T-helper 1 cell treated with Interleukin-12 subunit alpha and Interleukin-12 subunit beta and Interleukin-4 antibody, amounts not matched to agents 30 μg/mL and 1 μg/mL, for 36 hours (primary cell): ENCODE measurements around the gene LGR5.

Experiments
- H3K27ac Mint-ChIP-seq: one replicate; pipeline ENCODE4 v1.8.0; 2021; ENCODE audit warnings: mild to moderate bottlenecking, mixed read lengths
- H3K27me3 Mint-ChIP-seq: one replicate; pipeline ENCODE4 v1.8.0; 2021; ENCODE audit warnings: low read depth, mixed read lengths
- H3K36me3 Mint-ChIP-seq: one replicate; pipeline ENCODE4 v1.8.0; 2021; ENCODE audit warnings: low read depth, mixed read lengths
- H3K4me1 Mint-ChIP-seq: one replicate; pipeline ENCODE4 v1.8.0; 2021; ENCODE audit warnings: low read depth, mixed read lengths
- H3K4me3 Mint-ChIP-seq: one replicate; pipeline ENCODE4 v1.8.0; 2021; ENCODE audit warnings: mild to moderate bottlenecking, moderate library complexity, mixed read lengths
- H3K9me3 Mint-ChIP-seq: one replicate; pipeline ENCODE4 v1.8.0; 2021; ENCODE audit warnings: mixed read lengths

The LGR5 gene

GRCh38 chr12:71447691-71448132, 8.1 kb downstream of the LGR5 start:
- Mint-ChIP-seq H3K4me1 (no peaks in the 10 kb centered on the region), H3K36me3 (no peaks in the 10 kb centered on the region), H3K27me3 (peaks cover 30% of the 10 kb centered on the region), H3K4me3 (no peak overlapping the region), H3K9me3 (no peaks in the 10 kb centered on the region), H3K27ac (no peak overlapping the region)

- Mint-ChIP-seq H3K27ac (no peak overlapping the region), H3K36me3 (no peaks in the 10 kb centered on the region), H3K9me3 (no peaks in the 10 kb centered on the region), H3K4me1 (no peaks in the 10 kb centered on the region), H3K27me3 (peaks cover 29% of the 10 kb centered on the region), H3K4me3 (no peak overlapping the region)
These were observed 8.6 kb downstream of the LGR5 start for GRCh38 chr12:71448150-71448581.

DNA sequence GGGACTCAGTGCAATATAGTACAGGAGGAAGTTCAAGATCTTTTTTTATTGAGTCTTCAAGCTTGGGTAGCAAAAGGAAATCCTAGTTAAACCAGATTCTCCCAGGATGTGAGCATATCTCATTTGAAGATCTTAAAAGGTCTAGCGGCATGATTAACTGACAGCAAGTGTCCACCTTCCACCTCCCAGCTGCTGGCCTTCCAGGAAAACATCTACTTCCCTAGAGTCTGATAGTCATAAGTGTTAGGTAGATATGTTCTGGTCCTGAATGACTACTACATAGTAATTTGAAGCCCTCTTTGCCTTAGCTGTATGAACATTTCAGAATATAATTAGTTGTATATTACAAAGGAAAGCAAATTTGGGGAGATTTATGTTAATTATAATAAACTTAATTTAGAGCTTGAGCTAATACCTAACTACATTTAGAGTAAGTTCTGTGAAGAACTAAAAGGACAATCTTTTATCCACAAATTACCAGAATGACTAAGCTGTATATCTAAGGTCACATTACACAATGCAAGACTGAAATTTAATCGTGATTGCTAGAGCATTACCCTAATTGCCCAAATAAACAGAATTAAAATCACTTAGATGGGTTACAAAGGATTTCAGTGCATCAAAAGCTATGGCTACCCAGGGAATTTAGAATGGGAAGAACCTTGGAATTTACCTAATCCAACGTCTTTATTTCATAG, 9.9 kb downstream of the LGR5 start:
- H3K27ac Mint-ChIP-seq = no peak overlapping the region
- H3K27me3 Mint-ChIP-seq = peaks cover 30% of the 10 kb centered on the region
- H3K36me3 Mint-ChIP-seq = no peaks in the 10 kb centered on the region
- H3K4me3 Mint-ChIP-seq = no peak overlapping the region
- H3K9me3 Mint-ChIP-seq = no peaks in the 10 kb centered on the region
- H3K4me1 Mint-ChIP-seq = no peaks in the 10 kb centered on the region

- no peaks in the 10 kb centered on the region for H3K4me1 Mint-ChIP-seq
- H3K4me3 Mint-ChIP-seq = no peak overlapping the region
- H3K27me3 Mint-ChIP-seq = peaks cover 25% of the 10 kb centered on the region
- no peaks in the 10 kb centered on the region for H3K36me3 Mint-ChIP-seq
- H3K9me3 Mint-ChIP-seq = no peaks in the 10 kb centered on the region
- no peak overlapping the region for H3K27ac Mint-ChIP-seq
These were observed 12.4 kb downstream of the LGR5 start for GRCh38 chr12:71452006-71452405.

DNA sequence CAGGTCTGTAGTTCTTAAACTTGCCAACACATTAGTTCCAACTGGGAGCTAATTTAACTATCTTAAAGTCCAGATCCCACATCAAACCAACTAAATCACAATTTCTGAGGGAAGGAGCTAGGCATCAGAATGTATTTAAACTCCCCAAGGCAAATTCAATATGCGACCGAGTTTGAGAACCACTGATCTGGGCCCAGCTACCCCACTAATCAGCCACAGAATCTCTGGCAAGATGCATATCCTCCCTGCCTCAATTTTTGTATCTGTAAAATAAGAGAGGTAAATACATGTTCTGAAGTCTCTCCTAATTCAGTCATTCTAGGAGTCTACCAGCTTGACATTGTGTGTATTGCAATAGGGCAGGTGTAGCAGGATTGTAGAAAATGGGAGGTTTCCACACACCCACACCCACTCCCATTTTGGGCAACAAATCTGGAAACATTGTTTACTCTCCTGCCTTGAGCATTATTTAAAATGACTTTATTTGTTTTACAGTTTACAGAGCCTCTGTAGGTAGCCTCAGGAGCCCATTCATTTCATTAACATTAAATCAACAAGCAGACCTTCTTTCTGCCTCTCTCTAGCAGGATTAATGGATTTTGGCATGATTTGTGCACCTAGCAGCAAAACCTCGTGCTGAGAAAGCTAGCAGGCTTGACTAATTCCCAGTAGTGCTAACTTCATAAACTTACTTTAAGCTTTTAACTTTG, 15.6 kb downstream of the LGR5 start:
- no peaks in the 10 kb centered on the region for H3K36me3 Mint-ChIP-seq
- H3K27ac Mint-ChIP-seq = no peak overlapping the region
- no peaks in the 10 kb centered on the region for H3K4me1 Mint-ChIP-seq
- no peak overlapping the region for H3K4me3 Mint-ChIP-seq
- H3K9me3 Mint-ChIP-seq = no peaks in the 10 kb centered on the region
- H3K27me3 Mint-ChIP-seq = peaks cover 13% of the 10 kb centered on the region

- no peak overlapping the region for H3K27ac Mint-ChIP-seq
- H3K27me3 Mint-ChIP-seq = peaks cover 11% of the 10 kb centered on the region
- no peaks in the 10 kb centered on the region for H3K9me3 Mint-ChIP-seq
- H3K36me3 Mint-ChIP-seq = no peaks in the 10 kb centered on the region
- H3K4me3 Mint-ChIP-seq = no peak overlapping the region
- no peaks in the 10 kb centered on the region for H3K4me1 Mint-ChIP-seq
These were observed 16.7 kb downstream of the LGR5 start for GRCh38 chr12:71456316-71456715.

DNA sequence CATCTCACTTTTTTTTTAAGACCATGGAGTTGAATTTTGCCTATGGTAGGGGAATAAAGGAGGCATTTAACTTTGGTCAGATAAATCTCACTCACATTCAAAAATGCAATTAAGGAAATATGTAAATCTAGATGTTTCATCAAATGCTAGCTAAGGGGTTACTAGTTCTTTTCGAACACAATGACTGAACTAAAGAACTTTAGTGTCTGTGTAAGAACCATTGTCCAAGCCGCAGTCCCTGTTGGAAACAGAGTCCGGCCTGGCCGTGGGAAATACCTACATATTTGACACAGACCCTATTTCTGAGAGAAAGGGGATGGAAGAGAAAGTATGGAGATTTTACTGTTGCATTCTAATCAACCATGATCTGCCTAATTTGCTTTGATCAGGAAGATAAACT, 17.4 kb downstream of the LGR5 start:
- Mint-ChIP-seq H3K4me3 (no peak overlapping the region), H3K27me3 (peaks cover 7% of the 10 kb centered on the region), H3K36me3 (no peaks in the 10 kb centered on the region), H3K27ac (no peak overlapping the region), H3K4me1 (no peaks in the 10 kb centered on the region), H3K9me3 (no peaks in the 10 kb centered on the region)

- no peaks in the 10 kb centered on the region for H3K4me1 Mint-ChIP-seq
- H3K27ac Mint-ChIP-seq = no peak overlapping the region
- H3K36me3 Mint-ChIP-seq = no peaks in the 10 kb centered on the region
- no peaks in the 10 kb centered on the region for H3K9me3 Mint-ChIP-seq
- H3K27me3 Mint-ChIP-seq = peaks cover 1% of the 10 kb centered on the region
- H3K4me3 Mint-ChIP-seq = no peak overlapping the region
These were observed 20.7 kb downstream of the LGR5 start for GRCh38 chr12:71460318-71460717.

DNA sequence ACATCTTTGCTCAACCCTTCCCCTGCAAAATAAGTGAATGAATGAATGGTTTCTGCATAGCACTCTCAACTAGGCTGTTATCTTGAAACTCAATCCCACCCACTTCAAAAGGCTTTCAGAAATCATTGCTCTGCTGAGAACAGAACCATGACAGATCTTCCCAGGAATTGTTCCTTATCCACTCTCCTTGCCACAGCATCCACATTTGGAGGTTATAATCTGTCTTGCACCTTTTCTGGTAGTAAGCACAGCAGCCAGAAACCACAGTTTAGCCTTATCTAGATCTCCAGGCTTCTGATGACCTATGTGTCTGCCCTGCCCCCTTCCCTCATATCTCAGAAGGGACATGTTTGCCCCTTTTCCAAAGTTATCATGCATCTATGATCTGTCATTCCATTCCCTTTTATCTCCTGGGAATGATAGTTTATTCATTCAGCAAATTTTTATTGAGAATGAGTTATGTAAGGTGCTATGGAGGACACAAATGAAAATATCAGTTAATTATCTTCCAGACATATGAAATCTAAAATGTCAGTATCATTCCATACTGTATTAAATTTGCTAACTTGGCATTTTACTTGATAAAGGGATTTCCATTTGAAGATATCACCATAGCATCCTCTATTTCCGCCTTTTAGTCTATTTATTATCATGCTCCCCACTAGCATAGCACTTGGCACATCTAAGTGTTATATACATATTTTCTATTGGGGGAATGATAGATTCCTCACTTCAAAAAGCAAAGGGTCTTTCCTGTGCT, 21.4 kb downstream of the LGR5 start:
- Mint-ChIP-seq H3K27ac (no peak overlapping the region), H3K4me1 (no peaks in the 10 kb centered on the region), H3K4me3 (no peak overlapping the region), H3K36me3 (no peaks in the 10 kb centered on the region), H3K27me3 (peaks cover 5% of the 10 kb centered on the region), H3K9me3 (no peaks in the 10 kb centered on the region)

DNA sequence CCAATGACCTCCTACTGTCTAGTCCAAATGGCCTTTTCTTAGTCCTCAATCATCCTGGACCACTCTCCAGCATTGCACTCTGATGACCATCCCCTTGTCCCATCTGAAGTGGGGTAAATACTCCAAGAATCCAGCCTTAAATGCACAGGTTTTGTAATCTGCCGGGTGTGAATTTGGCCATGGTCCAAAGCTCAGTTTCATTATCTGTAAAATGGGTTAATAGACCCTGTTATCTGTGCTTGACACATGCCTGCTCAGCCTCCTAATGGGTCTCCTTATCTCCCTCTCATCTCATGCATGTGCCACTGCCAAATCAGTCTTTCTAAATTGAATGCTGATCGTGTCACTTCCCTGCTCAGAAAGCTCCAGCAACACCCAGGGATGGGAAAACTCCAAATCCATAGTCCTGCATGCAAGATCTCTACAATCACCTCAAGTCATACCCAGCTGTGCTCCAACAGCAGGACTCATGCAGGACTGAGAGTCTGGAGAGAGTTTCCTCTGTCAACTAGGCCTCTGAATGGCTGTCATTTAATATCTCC, 22.3 kb downstream of the LGR5 start:
- no peak overlapping the region for H3K4me3 Mint-ChIP-seq
- H3K27me3 Mint-ChIP-seq = peaks cover 13% of the 10 kb centered on the region
- no peak overlapping the region for H3K27ac Mint-ChIP-seq
- no peaks in the 10 kb centered on the region for H3K4me1 Mint-ChIP-seq
- H3K36me3 Mint-ChIP-seq = no peaks in the 10 kb centered on the region
- H3K9me3 Mint-ChIP-seq = no peaks in the 10 kb centered on the region

- H3K27me3 Mint-ChIP-seq = peaks cover 15% of the 10 kb centered on the region
- H3K4me1 Mint-ChIP-seq = no peaks in the 10 kb centered on the region
- H3K4me3 Mint-ChIP-seq = no peak overlapping the region
- H3K27ac Mint-ChIP-seq = no peak overlapping the region
- H3K36me3 Mint-ChIP-seq = no peaks in the 10 kb centered on the region
- no peaks in the 10 kb centered on the region for H3K9me3 Mint-ChIP-seq
These were observed 26.2 kb downstream of the LGR5 start for GRCh38 chr12:71465796-71466195.

DNA sequence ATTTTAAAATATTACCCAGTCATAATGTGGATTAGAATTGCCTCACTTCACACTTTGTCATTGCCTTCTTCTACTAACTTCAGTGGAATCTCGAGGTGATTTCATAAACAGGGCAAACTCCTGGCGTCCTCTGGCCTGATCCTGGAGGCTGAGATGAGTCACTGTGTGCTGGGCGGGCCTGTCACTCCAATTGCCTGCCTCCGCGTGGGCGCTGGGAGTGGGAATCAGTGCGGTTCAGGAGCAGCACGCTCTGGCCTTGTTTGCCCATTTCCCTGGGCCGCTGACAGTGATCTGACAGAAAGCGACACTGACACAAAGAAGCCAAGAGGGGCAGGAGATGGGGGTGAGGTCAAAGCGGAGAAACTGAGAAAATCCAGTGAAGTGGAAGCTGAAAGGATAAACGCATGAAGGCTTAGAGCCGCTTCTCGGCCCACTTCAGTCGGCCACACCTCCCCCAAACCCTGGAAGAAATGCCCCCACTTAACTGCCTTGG, 29.7 kb downstream of the LGR5 start:
- H3K27ac Mint-ChIP-seq = no peak overlapping the region
- no peaks in the 10 kb centered on the region for H3K4me1 Mint-ChIP-seq
- H3K36me3 Mint-ChIP-seq = no peaks in the 10 kb centered on the region
- peaks cover 15% of the 10 kb centered on the region for H3K27me3 Mint-ChIP-seq
- H3K9me3 Mint-ChIP-seq = no peaks in the 10 kb centered on the region
- no peak overlapping the region for H3K4me3 Mint-ChIP-seq

DNA sequence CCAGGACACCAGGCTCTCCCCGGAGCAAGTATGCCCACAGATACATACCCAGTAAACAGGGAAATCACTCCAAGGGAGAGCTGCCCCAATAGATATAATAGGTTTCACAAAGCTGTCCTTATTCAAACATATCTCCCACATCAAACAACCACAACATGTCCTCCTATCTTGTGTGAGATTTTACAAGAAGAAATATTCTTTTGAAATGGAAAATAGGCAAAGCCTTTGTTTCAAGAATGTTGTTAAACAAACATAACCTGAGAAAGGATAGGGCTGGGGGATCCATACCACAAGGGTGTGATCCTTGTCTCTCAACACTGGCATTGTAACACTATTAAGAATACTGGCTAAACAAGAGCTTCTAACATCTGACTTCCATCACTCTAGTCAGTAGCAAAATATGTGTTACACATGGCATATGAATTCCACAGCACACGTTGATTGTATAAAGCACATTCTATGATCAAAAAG, 32.9 kb downstream of the LGR5 start:
- Mint-ChIP-seq H3K4me3 (no peak overlapping the region), H3K4me1 (no peaks in the 10 kb centered on the region), H3K36me3 (no peaks in the 10 kb centered on the region), H3K9me3 (no peaks in the 10 kb centered on the region), H3K27me3 (no peaks in the 10 kb centered on the region), H3K27ac (no peak overlapping the region)

DNA sequence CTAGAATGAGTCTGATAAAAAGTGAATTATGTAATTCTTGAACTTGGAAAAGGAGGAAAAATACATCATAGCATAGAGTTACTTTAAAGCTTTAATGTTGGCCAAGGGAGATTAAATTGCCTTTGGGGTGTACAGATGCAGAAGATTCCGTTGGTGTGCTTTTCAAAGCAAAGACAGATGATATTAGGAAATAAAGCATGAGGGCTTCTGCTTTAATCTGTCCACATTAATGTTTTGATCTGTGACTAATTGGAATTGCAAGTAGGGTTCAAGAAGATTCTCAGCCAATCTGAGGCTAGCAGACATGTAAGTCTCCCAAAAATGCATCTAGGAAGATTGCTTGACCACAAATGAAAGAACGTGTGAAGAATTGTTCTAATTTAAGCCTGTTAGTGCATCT, 35.2 kb downstream of the LGR5 start:
- no peaks in the 10 kb centered on the region for H3K9me3 Mint-ChIP-seq
- no peaks in the 10 kb centered on the region for H3K27me3 Mint-ChIP-seq
- H3K27ac Mint-ChIP-seq = no peak overlapping the region
- H3K4me3 Mint-ChIP-seq = no peak overlapping the region
- no peaks in the 10 kb centered on the region for H3K4me1 Mint-ChIP-seq
- H3K36me3 Mint-ChIP-seq = no peaks in the 10 kb centered on the region
